Parietal lobe (tissue), 1 donor: Measurements from ENCODE around the gene IFTAP. TPM values are rescaled to one million over a fixed set of nuclear protein-coding genes. Genes with fewer than 3 reads are reported as not detected.

Experiments used
- total RNA-seq: library from RNA; depleted of rRNA; stranded (reverse); fragments of >200 nt; gene quantifications from one replicate; pipeline ENCODE4 v1.2.3, GENCODE V29; 2014

Gene IFTAP
- 58.5 TPM for total RNA-seq

GRCh38 chr11:36594316-36594989 lies at the start of gene IFTAP:
IFTAP (plus strand) TSS chr11:36594502; CDS start chr11:36610104, 15,602 bp downstream.

GRCh38 chr11:36567694-36568093 lies 26.6 kb upstream of the IFTAP start, which contains the start of gene RAG1:
RAG1 (plus strand) TSS chr11:36568007; CDS start chr11:36573305, 5,298 bp downstream.

GRCh38 chr11:36598051-36598450 lies 3.7 kb downstream of the IFTAP start, which contains the start of gene RAG2:
RAG2 (minus strand) TSS chr11:36598236; CDS start chr11:36594168, 4,068 bp downstream.

Other genes with a start within 250 kb of the IFTAP start
- 22.5 TPM for gene TRAF6, start 84.2 kb upstream of the IFTAP start, total RNA-seq
- gene RAG1, start 26.5 kb upstream of the IFTAP start, total RNA-seq, result 0.31 TPM
- not detected for gene RAG2, start 3.7 kb downstream of the IFTAP start, total RNA-seq